ENCODE results near the gene MRPS2. TPM values are rescaled to one million over a fixed set of nuclear protein-coding genes. Genes with fewer than 3 reads are reported as not detected.

Gene MRPS2
- total and polyA plus RNA-seq, 2 of the 4 experiments (the other 2 are of a cell fraction), result 53.1 to 104 TPM

- intact Hi-C loops (cut with micrococcal nuclease), result no loop called here
- Histone ChIP-seq H3K23ac (ENCODE audit: low read depth, low read length) (no peak overlapping the region), H2AFZ (replicated peaks; ENCODE audit: low read length, poor library complexity) (no peak overlapping the region), H2BK15ac (ENCODE audit: low read depth, low read length) (no peak overlapping the region), H3K27me3 (ENCODE audit: control insufficient read depth, insufficient read depth, low read length) (no peaks in the 10 kb centered on the region), H3K4me1 (ENCODE audit: control insufficient read depth, insufficient read depth, low read length) (peaks cover 6% of the 10 kb centered on the region; the same call in 1 of the 2 replicates), H3K4ac (ENCODE audit: low read depth, low read length) (no peak overlapping the region), H3K79me1 (ENCODE audit: low read depth in 1 of 2, low read length in 2 of 2) (peaks cover 4 to 37% of the 10 kb centered on the region in 2 experiments), H2AK5ac (ENCODE audit: low read depth, low read length) (no peak overlapping the region), H4K91ac (ENCODE audit: insufficient read depth, low read depth, low read length) (no peak overlapping the region), H3K9me3 (ENCODE audit: control insufficient read depth, insufficient read depth, low read length) (no peaks in the 10 kb centered on the region), H3K27ac (ENCODE audit: insufficient read depth, low read length) (no peak overlapping the region), H3K4me3 (ENCODE audit: insufficient read depth, low read depth, low read length) (no peak overlapping the region), H3K9me1 (ENCODE audit: insufficient read depth, low read length) (no peaks in the 10 kb centered on the region), H3K14ac (replicated peaks; ENCODE audit: low read depth, low read length) (no peak overlapping the region), H2BK120ac (ENCODE audit: low read depth, low read length) (no peak overlapping the region), H3K9ac (ENCODE audit: low read depth, low read length) (no peak overlapping the region), H2BK5ac (ENCODE audit: low read depth, low read length, poor library complexity, severe bottlenecking) (no peak overlapping the region), H2BK20ac (ENCODE audit: low read depth, low read length) (no peak overlapping the region), H3K56ac (ENCODE audit: extremely low read depth, insufficient read depth, low read length) (no peak overlapping the region), H4K20me1 (ENCODE audit: insufficient read depth, low read length) (peaks cover 35% of the 10 kb centered on the region), H2AK9ac (replicated peaks; ENCODE audit: low read depth, low read length, poor library complexity) (no peak overlapping the region), H3K4me2 (ENCODE audit: low read depth, low read length) (no peak overlapping the region), H3K36me3 (ENCODE audit: control insufficient read depth, insufficient read depth, low read length) (peaks cover 27% of the 10 kb centered on the region), H4K8ac (ENCODE audit: low read depth in 2 of 2, low read length in 2 of 2) (no peak overlapping the region), H3K18ac (ENCODE audit: low read depth, low read length) (no peak overlapping the region), H4K5ac (ENCODE audit: low read depth, low read length) (no peak overlapping the region)
- POLR2A ChIA-PET (ENCODE audit: unreplicated experiment), result no interaction called here
- in situ Hi-C loops (cut with MboI; ENCODE audit: low sequenced_read_pairs), result no loop called here
- DNase-seq, result no peak
- CTCF ChIA-PET, result no interaction called here
- TF ChIP-seq CEBPB (IDR thresholded peaks at IDR 0.05; ENCODE audit: low read depth, low read length), result no peak
- TF ChIP-seq MXI1 (IDR thresholded peaks at IDR 0.05; ENCODE audit: borderline replicate concordance, low read depth, low read length), result no peak
- no peak for TF ChIP-seq MAFK (IDR thresholded peaks at IDR 0.05; ENCODE audit: low read depth, low read length)
- no peak for TF ChIP-seq MAZ (IDR thresholded peaks at IDR 0.05; ENCODE audit: borderline replicate concordance, low read depth, low read length)
- TF ChIP-seq NFE2L2 (IDR thresholded peaks at IDR 0.05; ENCODE audit: low read depth, low read length), result no peak
- TF ChIP-seq RCOR1 (IDR thresholded peaks at IDR 0.05; ENCODE audit: insufficient replicate concordance, low read length), result no peak
- no peak for TF ChIP-seq CTCF (conservative IDR thresholded peaks at IDR 0.05; ENCODE audit: low read depth, low read length)
- no peak for TF ChIP-seq CHD1 (IDR thresholded peaks at IDR 0.05; ENCODE audit: low read depth, low read length)
- TF ChIP-seq RAD21 (IDR thresholded peaks at IDR 0.05; ENCODE audit: low read length), result no peak
- TF ChIP-seq ELK1 (IDR thresholded peaks at IDR 0.05; ENCODE audit: borderline replicate concordance, low read depth, low read length), result no peak
- TF ChIP-seq RFX5 (IDR thresholded peaks at IDR 0.05; ENCODE audit: low read depth, low read length), result no peak
- TF ChIP-seq POLR2A (IDR thresholded peaks at IDR 0.05; ENCODE audit: low read depth, low read length), result no peak
- no peak for TF ChIP-seq USF2 (IDR thresholded peaks at IDR 0.05; ENCODE audit: low read depth, low read length)
- no peak for TF ChIP-seq BHLHE40 (IDR thresholded peaks at IDR 0.05; ENCODE audit: low read depth, low read length)
- no peak for TF ChIP-seq FOS (IDR thresholded peaks at IDR 0.05; ENCODE audit: low read depth, low read length)
- no peak for TF ChIP-seq SMC3 (IDR thresholded peaks at IDR 0.05; ENCODE audit: low read depth, low read length)
- dilution Hi-C loops (cut with HindIII; ENCODE audit: low sequenced_read_pairs, unreplicated experiment), result no loop called here
- ATAC-seq (ENCODE audit: low read depth), result no peak
- WGBS, 2 experiments (ENCODE audit: extremely low coverage in 2 of 2, insufficient read length in 1 of 2), result 100% methylated on average over 3 of the region's 16 CpGs; no CpG with 5 or more reads in 1 of the 2 experiments
- BruUV-seq (replicated peaks), result no TSS peak
These were observed 2.4 kb downstream of the MRPS2 start for GRCh38 chr9:135502873-135503321.
